ELR (cell line): ENCODE results near the gene DPP6.
"Not testable (repeated sequence)": the region's sequence is repeated elsewhere in the genome, so short reads cannot be mapped to it uniquely, and the experiment has no call there.

Source experiments
- DNase-seq: peaks from one replicate; pipeline ENCODE4 v3.0.0-alpha.2; 2015; ENCODE audit warnings: low read depth

DPP6 gene

GRCh38 chr7:154656618-154657017, 604.4 kb downstream of the DPP6 start:
- DNase-seq, result no peak

GRCh38 chr7:154666768-154667167, 614.6 kb downstream of the DPP6 start:
- no peak for DNase-seq

GRCh38 chr7:154672659-154673415, 620.6 kb downstream of the DPP6 start:
- no peak for DNase-seq

GRCh38 chr7:154674191-154674590, 622.0 kb downstream of the DPP6 start:
- DNase-seq, result no peak

GRCh38 chr7:154675560-154675959, 623.4 kb downstream of the DPP6 start:
- no peak for DNase-seq

GRCh38 chr7:154676033-154676421, 623.8 kb downstream of the DPP6 start:
- not testable (repeated sequence) for DNase-seq

GRCh38 chr7:154676422-154677073, 624.4 kb downstream of the DPP6 start:
- no peak for DNase-seq

GRCh38 chr7:154677454-154677853, 625.3 kb downstream of the DPP6 start:
- DNase-seq, result no peak

- DNase-seq, result not testable (repeated sequence)
Measured at GRCh38 chr7:154678001-154678550, 625.9 kb downstream of the DPP6 start.

GRCh38 chr7:154679379-154680053, 627.3 kb downstream of the DPP6 start:
- no peak for DNase-seq

- DNase-seq, result no peak
Measured at GRCh38 chr7:154680894-154681659, 628.9 kb downstream of the DPP6 start.

- no peak for DNase-seq
Measured at GRCh38 chr7:154682003-154682402, 629.8 kb downstream of the DPP6 start.

- DNase-seq, result no peak
Measured at GRCh38 chr7:154684666-154685563, 632.7 kb downstream of the DPP6 start.

GRCh38 chr7:154685564-154685901, 633.3 kb downstream of the DPP6 start:
- no peak for DNase-seq

GRCh38 chr7:154686305-154686704, 634.1 kb downstream of the DPP6 start:
- no peak for DNase-seq

- DNase-seq, result no peak
Measured at GRCh38 chr7:154688952-154689351, 636.8 kb downstream of the DPP6 start.

- no peak for DNase-seq
Measured at GRCh38 chr7:154690411-154690810, 638.2 kb downstream of the DPP6 start.

GRCh38 chr7:154693661-154694060, 641.5 kb downstream of the DPP6 start:
- DNase-seq, result no peak

GRCh38 chr7:154695836-154696235, 643.6 kb downstream of the DPP6 start:
- no peak for DNase-seq

GRCh38 chr7:154696556-154696955, 644.4 kb downstream of the DPP6 start:
- DNase-seq, result no peak

- DNase-seq, result no peak
Measured at GRCh38 chr7:154698726-154699291, 646.6 kb downstream of the DPP6 start.
